Fibroblast of pulmonary artery (primary cell): Measurements from ENCODE around the gene LDB1.
A peak's percentile ranks its signal among the peaks of the same experiment; 100 is the strongest.

ENCODE experiments used
- DNase-seq: peaks from one replicate; pipeline ENCODE4 v3.0.0-alpha.2; 2010; ENCODE audit warnings: low read depth
- H3K4me3 ChIP-seq: replicated peaks from 2 replicates; pipeline ENCODE4 v1.5.1; 2011; ENCODE audit warnings: low read depth, mild to moderate bottlenecking, control low read depth, low read length, moderate library complexity
- TF ChIP-seq, protein P1 (sequence below): IDR thresholded peaks from 2 replicates; pipeline ENCODE4 v1.5.1; 2011; ENCODE audit warnings: mild to moderate bottlenecking, control low read depth, low read length, inconsistent platforms; ENCODE audit errors: missing control alignments

Gene LDB1

DNA sequence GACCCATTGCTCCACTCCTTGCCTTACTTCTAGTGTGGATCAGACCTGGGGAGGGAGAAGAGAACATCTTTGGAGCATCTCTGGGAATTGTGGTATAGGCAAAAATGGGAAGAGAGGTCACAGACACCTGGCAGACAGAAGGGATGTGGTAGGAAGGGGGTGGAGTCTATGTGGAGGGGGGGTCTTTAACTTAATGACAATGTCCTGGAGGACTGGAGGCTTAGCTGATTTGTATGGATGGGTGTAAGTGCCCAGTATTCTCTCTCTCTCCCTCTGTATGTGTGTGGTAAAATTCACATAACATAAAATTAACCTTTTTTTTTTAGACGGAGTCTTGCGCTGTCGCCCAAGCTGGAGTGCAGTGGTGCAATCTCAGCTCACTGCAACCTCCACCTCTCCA, 3.1 kb upstream of the LDB1 start:
- H3K4me3 ChIP-seq, result no peak overlapping the region
- DNase-seq, result no peak
- TF ChIP-seq, protein P1, sequence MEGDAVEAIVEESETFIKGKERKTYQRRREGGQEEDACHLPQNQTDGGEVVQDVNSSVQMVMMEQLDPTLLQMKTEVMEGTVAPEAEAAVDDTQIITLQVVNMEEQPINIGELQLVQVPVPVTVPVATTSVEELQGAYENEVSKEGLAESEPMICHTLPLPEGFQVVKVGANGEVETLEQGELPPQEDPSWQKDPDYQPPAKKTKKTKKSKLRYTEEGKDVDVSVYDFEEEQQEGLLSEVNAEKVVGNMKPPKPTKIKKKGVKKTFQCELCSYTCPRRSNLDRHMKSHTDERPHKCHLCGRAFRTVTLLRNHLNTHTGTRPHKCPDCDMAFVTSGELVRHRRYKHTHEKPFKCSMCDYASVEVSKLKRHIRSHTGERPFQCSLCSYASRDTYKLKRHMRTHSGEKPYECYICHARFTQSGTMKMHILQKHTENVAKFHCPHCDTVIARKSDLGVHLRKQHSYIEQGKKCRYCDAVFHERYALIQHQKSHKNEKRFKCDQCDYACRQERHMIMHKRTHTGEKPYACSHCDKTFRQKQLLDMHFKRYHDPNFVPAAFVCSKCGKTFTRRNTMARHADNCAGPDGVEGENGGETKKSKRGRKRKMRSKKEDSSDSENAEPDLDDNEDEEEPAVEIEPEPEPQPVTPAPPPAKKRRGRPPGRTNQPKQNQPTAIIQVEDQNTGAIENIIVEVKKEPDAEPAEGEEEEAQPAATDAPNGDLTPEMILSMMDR, result no peak

DNA sequence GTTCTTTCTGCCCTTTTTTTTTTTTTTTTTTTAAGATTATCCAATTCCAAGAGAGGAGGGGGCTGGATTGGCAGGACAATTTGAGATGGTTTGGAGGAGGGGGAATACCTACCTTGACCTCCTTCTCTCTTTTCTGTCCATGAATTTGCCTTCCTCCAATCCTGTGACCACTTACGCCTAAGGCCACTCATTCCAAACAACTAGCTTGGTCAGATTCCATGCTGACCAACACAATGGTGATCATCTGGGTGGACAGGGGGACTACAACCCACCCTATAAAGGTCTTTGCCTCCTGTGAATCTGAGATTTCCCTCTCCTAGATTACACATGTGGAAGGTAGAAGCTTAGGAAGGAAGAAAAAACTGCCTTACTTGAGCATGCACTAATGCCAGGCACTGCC, 2.3 kb upstream of the LDB1 start:
- TF ChIP-seq, protein P1, result no peak
- no peak for DNase-seq
- no peak overlapping the region for H3K4me3 ChIP-seq

DNA sequence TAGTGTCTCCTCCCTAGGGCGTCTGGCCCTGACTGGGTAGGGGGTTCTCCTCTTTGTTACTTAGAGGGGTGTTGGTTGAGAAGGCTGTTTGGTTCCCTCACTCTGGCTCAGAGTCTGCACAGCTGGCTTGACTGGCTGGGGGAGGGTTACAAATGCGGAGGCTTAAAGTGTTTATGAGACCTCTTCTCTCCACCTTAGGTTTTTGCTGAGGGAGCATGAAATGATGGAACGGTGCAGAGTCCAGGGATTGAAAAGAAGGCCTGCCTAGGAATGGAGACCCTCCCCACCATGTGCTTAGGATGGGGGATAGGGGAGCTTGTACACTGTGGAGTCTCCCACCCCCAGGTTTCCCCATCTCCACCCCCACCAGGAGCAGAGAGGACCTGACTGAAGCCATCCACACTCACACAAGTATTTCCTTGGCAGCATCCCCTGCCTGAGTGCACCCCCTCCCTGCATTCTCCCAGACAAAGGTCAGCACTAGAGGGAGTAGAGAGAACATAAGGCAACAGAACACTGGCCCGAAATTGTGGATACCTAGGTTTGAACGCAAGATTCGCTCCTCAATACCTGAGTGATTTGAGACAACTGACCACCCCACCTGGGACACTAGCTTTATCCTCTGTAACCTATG, 1.7 kb upstream of the LDB1 start:
- TF ChIP-seq, protein P1, result peak; percentile 32
- DNase-seq, result peak; percentile 48
- H3K4me3 ChIP-seq, result peak overlapping the region; percentile 94

DNA sequence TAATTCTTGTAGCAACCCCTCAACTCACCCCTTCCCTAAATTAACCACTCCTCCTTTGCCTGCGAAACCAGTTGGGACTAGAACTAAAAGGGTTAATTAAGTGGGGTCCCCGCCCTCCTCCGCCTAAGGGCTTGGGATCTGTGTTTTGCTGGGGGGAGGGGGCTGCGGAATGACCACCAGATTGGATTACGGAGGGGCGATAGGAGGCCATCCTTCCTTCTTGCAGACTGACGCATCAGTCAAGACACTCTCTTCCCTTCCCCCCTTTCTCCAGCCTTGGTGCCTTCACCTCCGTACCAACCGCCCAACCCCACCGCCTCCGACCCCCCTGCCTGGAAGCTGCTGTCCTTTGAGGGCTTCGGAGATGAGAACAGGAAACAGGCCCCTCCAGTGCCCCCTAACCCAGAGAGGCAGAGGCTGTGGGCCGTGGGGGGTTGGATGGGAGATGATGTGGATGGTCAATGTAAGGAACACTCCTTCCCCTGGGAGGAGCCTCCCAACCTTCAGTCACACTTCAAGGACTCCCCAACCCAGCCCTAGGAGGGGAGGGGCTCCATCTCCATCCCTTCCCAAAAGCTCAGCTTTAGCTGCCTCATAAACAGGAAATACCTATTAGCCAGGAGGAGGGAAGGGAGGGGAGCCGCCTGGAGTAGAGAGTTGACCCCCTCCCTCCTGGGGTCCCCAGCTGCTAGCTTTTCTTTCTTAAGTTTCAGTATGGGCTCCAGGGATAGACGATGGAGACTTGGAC, 997 bp upstream of the LDB1 start:
- peak; percentile 86 for DNase-seq
- peak overlapping the region; percentile 94 for H3K4me3 ChIP-seq
- TF ChIP-seq, protein P1, result no peak

DNA sequence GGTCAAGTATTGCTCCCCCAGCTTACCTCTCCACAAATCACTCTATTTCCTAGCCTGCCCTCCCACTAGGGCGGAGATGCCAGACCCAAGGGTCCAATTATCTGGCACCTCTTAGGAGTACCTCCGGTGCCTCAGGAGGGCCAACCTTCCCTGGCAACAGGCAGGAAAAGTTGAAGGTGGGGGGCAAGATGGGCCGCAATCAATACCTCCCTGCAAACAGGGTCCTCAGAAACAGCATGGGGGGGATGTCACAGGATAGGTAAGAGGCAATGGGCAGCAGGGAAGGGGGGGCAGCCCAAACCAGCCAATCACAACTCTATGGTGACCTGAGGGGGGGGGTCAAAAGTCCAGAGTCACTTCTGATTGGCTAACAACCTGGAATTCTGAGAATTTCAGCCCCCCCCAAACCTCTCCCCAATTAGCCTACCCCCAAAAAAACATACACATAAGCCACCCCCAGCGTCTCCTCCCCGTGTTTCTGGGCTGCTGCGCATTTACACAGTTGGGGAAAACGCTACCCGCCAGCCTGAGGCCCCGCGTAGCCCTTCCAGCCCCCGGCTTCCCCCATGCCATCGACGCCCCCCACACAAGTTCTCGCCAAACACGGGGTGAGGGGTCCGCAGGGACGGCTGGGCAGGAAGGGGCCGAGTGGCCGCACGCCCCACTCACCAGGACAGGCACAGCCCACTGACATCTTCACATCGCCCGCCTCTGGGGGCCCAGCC, 589 bp downstream of the LDB1 start:
- TF ChIP-seq, protein P1, result no peak
- peak; percentile 78 for DNase-seq
- peak overlapping the region; percentile 94 for H3K4me3 ChIP-seq

DNA sequence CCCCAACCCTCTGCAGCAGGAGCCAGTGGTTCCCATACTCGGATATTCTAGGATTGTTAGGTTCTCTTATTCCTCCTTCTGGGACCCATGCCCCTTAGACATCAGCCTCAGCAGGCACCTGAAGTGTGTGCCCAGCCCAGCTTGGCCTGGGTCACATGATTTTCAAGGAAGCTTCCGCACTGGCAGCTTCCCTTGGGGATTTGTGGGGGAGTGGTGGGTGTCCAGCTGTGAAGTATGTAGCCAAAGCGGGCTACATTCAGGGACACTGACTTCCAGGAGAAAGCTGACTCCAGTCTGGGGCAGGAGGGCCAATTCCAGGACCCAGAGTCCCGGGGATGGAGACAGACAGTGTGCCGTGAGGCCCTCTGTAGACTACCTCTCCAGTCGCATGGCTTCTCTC, 1.3 kb downstream of the LDB1 start:
- TF ChIP-seq, protein P1, result no peak
- DNase-seq, result peak; percentile 56
- peak overlapping the region; percentile 94 for H3K4me3 ChIP-seq
